NCI-H446 (cell line): ENCODE results near the gene DUSP28.
A peak's percentile ranks its signal among the peaks of the same experiment; 100 is the strongest.

Experiments
- DNase-seq, 2 experiments: peaks; one replicate each; lab custom pipeline; 2025; lab: John Stamatoyannopoulos, UW

DUSP28 gene

GRCh38 chr2:240573071-240573515 is 12.9 kb downstream of the DUSP28 start:
- no peak for DNase-seq

- DNase-seq: no peak
These were observed 13.6 kb downstream of the DUSP28 start for GRCh38 chr2:240573516-240574385.

- no peak for DNase-seq
These were observed 14.4 kb downstream of the DUSP28 start for GRCh38 chr2:240574386-240575100.

GRCh38 chr2:240575101-240575965 is 15.2 kb downstream of the DUSP28 start:
- DNase-seq: no peak

DNA sequence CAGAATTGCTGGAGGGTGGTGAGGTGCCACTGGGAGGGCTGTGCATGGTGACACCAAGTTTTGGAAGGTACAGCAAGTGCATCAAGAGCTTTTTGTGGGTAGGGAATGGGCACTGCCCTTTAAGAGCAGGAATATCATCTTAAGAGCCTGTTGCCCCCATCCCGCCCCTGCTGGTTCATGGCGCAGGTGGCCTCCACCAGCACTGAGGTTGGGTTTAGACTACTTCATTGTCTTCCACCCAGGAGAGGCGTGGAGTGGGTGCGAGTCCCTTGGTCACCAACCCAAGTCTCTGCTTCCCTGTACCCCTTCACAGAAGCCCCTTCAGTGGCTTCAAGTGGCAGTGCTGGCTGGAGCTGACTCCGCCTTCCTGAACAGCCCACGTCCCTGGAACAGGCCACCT is 15.9 kb downstream of the DUSP28 start:
- DNase-seq: no peak

- DNase-seq: no peak
These were observed 16.5 kb downstream of the DUSP28 start for GRCh38 chr2:240576436-240577205.

DNA sequence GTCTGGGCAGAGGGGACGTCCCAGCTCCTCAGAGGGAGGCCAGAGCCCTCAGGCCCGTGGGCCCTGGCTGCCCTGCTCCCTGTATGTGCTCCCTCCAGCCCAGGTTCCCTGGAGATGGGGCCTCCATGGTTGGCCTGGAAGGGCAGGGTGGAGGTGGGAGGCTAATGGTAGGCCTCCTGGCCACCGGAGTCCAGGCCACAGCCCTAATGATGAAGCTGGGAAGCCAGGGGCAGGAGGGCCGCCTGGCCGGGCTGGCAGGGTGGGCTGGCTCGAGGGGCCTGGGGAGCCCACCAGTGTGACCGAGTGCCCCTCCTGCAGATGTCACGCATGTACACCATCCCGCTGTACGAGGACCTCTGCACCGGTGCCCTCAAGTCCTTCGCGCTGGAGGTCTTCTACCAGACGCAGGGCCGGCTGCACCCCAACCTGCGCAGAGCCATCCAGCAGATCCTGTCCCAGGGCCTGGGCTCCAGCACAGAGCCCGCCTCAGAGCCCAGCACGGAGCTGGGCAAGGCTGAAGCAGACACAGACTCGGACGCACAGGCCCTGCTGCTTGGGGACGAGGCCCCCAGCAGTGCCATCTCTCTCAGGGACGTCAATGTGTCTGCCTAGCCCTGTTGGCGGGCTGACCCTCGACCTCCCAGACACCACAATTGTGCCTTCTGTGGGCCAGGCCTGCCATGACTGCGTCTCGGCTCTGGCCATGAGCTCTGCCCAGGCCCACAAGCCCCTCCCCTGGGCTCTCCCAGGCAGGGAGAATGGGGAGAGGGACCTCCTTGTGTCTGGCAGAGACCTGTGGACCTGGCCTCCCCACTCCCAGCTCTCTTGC is 17.3 kb downstream of the DUSP28 start:
- DNase-seq: no peak

GRCh38 chr2:240578110-240578450 is 17.9 kb downstream of the DUSP28 start:
- DNase-seq: no peak

- DNase-seq: no peak
These were observed 18.3 kb downstream of the DUSP28 start for GRCh38 chr2:240578488-240578887.

DNA sequence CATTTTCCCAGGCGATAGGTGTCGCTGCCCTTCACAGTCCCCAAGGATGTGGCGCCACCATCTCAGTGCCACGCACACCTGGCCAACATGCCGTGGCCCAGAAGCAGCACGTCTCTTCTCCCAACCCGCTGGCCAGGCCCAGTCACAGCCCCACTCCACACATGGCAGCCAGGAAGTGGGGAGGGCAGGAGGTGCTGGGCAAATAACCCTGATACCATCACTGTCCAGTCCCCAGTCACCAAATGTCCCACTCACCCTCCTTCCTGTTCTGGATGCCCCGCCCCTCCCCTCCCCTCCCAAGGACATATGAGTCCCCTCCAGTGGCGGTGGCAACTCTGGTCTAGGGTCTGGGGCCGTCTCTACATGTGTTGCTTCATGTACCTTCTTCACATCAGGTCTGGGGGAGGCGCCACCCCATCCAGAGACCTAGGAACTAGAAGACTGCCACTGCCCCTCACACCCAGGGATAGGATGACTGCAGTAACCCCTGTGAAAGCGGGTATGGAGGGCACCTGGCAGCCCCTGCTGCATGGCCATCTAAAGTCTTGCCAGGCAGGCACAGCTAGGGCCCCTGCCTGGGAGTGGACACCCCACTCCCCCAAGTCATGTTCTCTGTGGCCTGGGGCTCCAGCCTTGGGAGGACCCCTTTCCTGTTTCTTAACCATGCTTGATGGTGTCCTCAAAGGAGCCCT is 19.1 kb downstream of the DUSP28 start:
- DNase-seq: no peak

DNA sequence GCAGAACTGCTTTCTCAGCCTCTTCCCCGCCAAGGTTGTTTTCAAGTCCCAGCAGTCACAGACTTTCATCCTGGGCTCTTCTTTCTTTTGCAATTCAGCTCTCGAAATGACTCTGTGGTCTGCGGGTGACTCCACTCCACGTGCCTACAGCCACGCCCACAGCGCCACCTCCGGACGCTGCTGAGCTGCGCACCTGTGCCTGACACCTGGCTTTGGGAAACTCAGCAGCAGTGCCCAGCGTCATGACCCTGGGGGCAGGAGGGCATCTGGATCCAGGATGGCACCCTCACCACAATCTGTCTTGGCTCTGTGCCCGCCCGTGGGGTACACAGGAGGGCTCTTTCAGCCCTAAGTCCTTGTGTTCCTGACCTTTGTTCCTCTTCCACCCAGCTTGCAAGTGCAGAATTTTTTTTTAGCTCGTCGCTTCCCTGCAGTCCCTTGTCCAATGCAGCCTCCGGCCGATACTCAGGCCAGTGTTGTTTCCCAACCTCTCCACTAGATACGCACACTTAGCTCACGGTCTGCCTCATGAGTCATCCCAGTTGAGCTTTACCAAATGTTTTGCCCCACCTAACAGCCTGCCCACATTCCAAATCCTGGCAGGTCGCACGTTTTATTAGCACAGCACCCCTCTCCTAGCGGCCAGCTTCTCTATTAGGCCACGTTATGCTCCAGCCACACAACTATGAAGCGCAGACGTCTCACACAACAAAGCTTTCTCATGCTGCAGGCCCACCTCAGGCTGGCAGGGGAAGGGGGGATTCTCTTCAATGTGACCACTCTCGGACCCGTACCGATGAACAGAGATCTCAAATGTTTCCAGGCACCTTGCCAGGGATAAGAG is 19.8 kb downstream of the DUSP28 start:
- peak in 1 of 2 experiments; percentile 6 for DNase-seq

- no peak for DNase-seq
These were observed 21.7 kb downstream of the DUSP28 start for GRCh38 chr2:240581811-240582210.

- DNase-seq: no peak
These were observed 22.6 kb downstream of the DUSP28 start for GRCh38 chr2:240582781-240583180.

DNA sequence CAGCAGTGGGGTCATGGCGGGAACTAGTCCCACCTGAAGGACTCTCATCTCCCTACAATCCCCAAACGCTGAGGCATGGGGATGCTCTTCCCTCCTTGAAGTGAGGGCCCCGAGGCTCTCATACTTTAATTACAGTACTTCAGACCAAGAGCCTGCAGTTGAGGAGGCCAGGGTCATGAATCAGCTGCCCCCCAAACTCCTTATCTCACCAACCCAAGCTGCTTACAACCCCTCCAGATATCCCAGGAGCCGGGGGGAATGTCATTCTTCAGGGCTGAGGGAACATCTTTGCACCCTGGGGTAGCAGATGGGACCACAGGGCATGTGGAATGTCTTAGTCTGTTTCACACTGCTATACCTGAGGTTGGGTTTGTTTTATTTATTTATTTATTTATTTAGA is 23.6 kb downstream of the DUSP28 start:
- DNase-seq: no peak

- DNase-seq: peak; percentile 25 to 90
These were observed 24.4 kb downstream of the DUSP28 start for GRCh38 chr2:240584486-240585031.

- no peak for DNase-seq
These were observed 24.9 kb downstream of the DUSP28 start for GRCh38 chr2:240585101-240585500.

GRCh38 chr2:240585681-240586197 is 25.6 kb downstream of the DUSP28 start:
- no peak for DNase-seq

- peak; percentile 83 to 95 for DNase-seq
These were observed 26.2 kb downstream of the DUSP28 start, which contains the start of gene CAPN10 for GRCh38 chr2:240586198-240586918. TSS of gene CAPN10 (plus strand) at chr2:240586734. CDS start at chr2:240586912, 178 bp downstream.
